ENCODE results near the gene STRBP. TPM values are rescaled to one million over a fixed set of nuclear protein-coding genes. Genes with fewer than 3 reads are reported as not detected.
A peak's percentile ranks its signal among the peaks of the same experiment; 100 is the strongest.

Gene STRBP
- total RNA-seq, 2 donors from 2014 or later, result 30.1 to 42.5 TPM

GRCh38 chr9:123109540-123110279, 158.7 kb downstream of the STRBP start:
- no peaks in the 10 kb centered on the region for H3K9me3 Mint-ChIP-seq
- peaks cover 10% of the 10 kb centered on the region for H3K4me1 Mint-ChIP-seq
- ATAC-seq (replicated peaks), result no peak
- no peaks in the 10 kb centered on the region for H3K27me3 Mint-ChIP-seq
- peak overlapping the region; percentile 32 for H3K27ac Mint-ChIP-seq
- peaks cover 35% of the 10 kb centered on the region for H3K36me3 Mint-ChIP-seq (ENCODE audit: low read depth)
- H3K4me3 Mint-ChIP-seq, result no peak overlapping the region

GRCh38 chr9:123108976-123109375, 159.4 kb downstream of the STRBP start:
- no peaks in the 10 kb centered on the region for H3K27me3 Mint-ChIP-seq
- H3K27ac Mint-ChIP-seq, result peak overlapping the region; percentile 32
- H3K4me1 Mint-ChIP-seq, result peaks cover 10% of the 10 kb centered on the region

GRCh38 chr9:123107639-123108285, 160.6 kb downstream of the STRBP start:
- Mint-ChIP-seq H3K4me3 (no peak overlapping the region), H3K27me3 (no peaks in the 10 kb centered on the region), H3K36me3 (ENCODE audit: low read depth) (peaks cover 55% of the 10 kb centered on the region), H3K4me1 (peaks cover 10% of the 10 kb centered on the region), H3K9me3 (no peaks in the 10 kb centered on the region), H3K27ac (no peak overlapping the region)
- ATAC-seq (replicated peaks), result no peak

More at GRCh38 chr9:123108976-123109375, 159.4 kb downstream of the STRBP start:
- H3K36me3 Mint-ChIP-seq (ENCODE audit: low read depth), result peaks cover 43% of the 10 kb centered on the region
- no peak for ATAC-seq (replicated peaks)
- no peak overlapping the region for H3K4me3 Mint-ChIP-seq
- no peaks in the 10 kb centered on the region for H3K9me3 Mint-ChIP-seq

- Mint-ChIP-seq H3K27ac (no peak overlapping the region), H3K36me3 (ENCODE audit: low read depth) (peaks cover 78% of the 10 kb centered on the region)
- no peak for ATAC-seq (replicated peaks)
Measured at GRCh38 chr9:123105490-123105889, 162.9 kb downstream of the STRBP start.

GRCh38 chr9:123104807-123105206, 163.6 kb downstream of the STRBP start:
- Mint-ChIP-seq H3K27ac (no peak overlapping the region), H3K4me1 (peaks cover 4% of the 10 kb centered on the region), H3K36me3 (ENCODE audit: low read depth) (peaks cover 81% of the 10 kb centered on the region), H3K9me3 (no peaks in the 10 kb centered on the region), H3K27me3 (no peaks in the 10 kb centered on the region), H3K4me3 (no peak overlapping the region)
- ATAC-seq (replicated peaks), result no peak

More at GRCh38 chr9:123105490-123105889, 162.9 kb downstream of the STRBP start:
- Mint-ChIP-seq H3K4me1 (peaks cover 4% of the 10 kb centered on the region), H3K4me3 (no peak overlapping the region), H3K9me3 (no peaks in the 10 kb centered on the region), H3K27me3 (no peaks in the 10 kb centered on the region)

GRCh38 chr9:123102375-123103113, 165.8 kb downstream of the STRBP start:
- no peak for ATAC-seq (replicated peaks)
- no peak overlapping the region for H3K4me3 Mint-ChIP-seq
- no peaks in the 10 kb centered on the region for H3K9me3 Mint-ChIP-seq
- H3K27me3 Mint-ChIP-seq, result no peaks in the 10 kb centered on the region
- H3K27ac Mint-ChIP-seq, result no peak overlapping the region
- H3K36me3 Mint-ChIP-seq (ENCODE audit: low read depth), result peaks cover 84% of the 10 kb centered on the region
- peaks cover 4% of the 10 kb centered on the region for H3K4me1 Mint-ChIP-seq

GRCh38 chr9:123099548-123099947, 168.8 kb downstream of the STRBP start:
- ATAC-seq (replicated peaks), result no peak
- H3K27me3 Mint-ChIP-seq, result no peaks in the 10 kb centered on the region
- H3K27ac Mint-ChIP-seq, result no peak overlapping the region
- H3K36me3 Mint-ChIP-seq (ENCODE audit: low read depth), result peaks cover 90% of the 10 kb centered on the region
- H3K4me1 Mint-ChIP-seq, result no peaks in the 10 kb centered on the region
- H3K9me3 Mint-ChIP-seq, result no peaks in the 10 kb centered on the region
- no peak overlapping the region for H3K4me3 Mint-ChIP-seq

- H3K9me3 Mint-ChIP-seq, result no peaks in the 10 kb centered on the region
- peaks cover 89% of the 10 kb centered on the region for H3K36me3 Mint-ChIP-seq (ENCODE audit: low read depth)
- H3K27me3 Mint-ChIP-seq, result no peaks in the 10 kb centered on the region
- H3K4me3 Mint-ChIP-seq, result no peak overlapping the region
- no peaks in the 10 kb centered on the region for H3K4me1 Mint-ChIP-seq
- ATAC-seq (replicated peaks), result no peak
- H3K27ac Mint-ChIP-seq, result no peak overlapping the region
Measured at GRCh38 chr9:123099042-123099441, 169.3 kb downstream of the STRBP start.

- H3K36me3 Mint-ChIP-seq (ENCODE audit: low read depth), result peaks cover 89% of the 10 kb centered on the region
- no peaks in the 10 kb centered on the region for H3K9me3 Mint-ChIP-seq
- ATAC-seq (replicated peaks), result no peak
- H3K27ac Mint-ChIP-seq, result peak overlapping the region; percentile 51
- H3K27me3 Mint-ChIP-seq, result no peaks in the 10 kb centered on the region
- no peak overlapping the region for H3K4me3 Mint-ChIP-seq
- no peaks in the 10 kb centered on the region for H3K4me1 Mint-ChIP-seq
Measured at GRCh38 chr9:123098096-123098459, 170.3 kb downstream of the STRBP start.

GRCh38 chr9:123097430-123098095, 170.8 kb downstream of the STRBP start:
- ATAC-seq (replicated peaks), result no peak
- Mint-ChIP-seq H3K9me3 (no peaks in the 10 kb centered on the region), H3K27me3 (no peaks in the 10 kb centered on the region), H3K36me3 (ENCODE audit: low read depth) (peaks cover 89% of the 10 kb centered on the region), H3K27ac (peak overlapping the region; percentile 51), H3K4me3 (no peak overlapping the region), H3K4me1 (no peaks in the 10 kb centered on the region)

- Mint-ChIP-seq H3K27me3 (no peaks in the 10 kb centered on the region), H3K9me3 (no peaks in the 10 kb centered on the region), H3K36me3 (ENCODE audit: low read depth) (peaks cover 89% of the 10 kb centered on the region), H3K4me1 (no peaks in the 10 kb centered on the region), H3K4me3 (no peak overlapping the region), H3K27ac (peak overlapping the region; percentile 6)
- no peak for ATAC-seq (replicated peaks)
Measured at GRCh38 chr9:123096987-123097386, 171.4 kb downstream of the STRBP start.

- no peak for ATAC-seq (replicated peaks)
- H3K4me3 Mint-ChIP-seq, result no peak overlapping the region
- no peaks in the 10 kb centered on the region for H3K9me3 Mint-ChIP-seq
- peaks cover 93% of the 10 kb centered on the region for H3K36me3 Mint-ChIP-seq (ENCODE audit: low read depth)
- H3K4me1 Mint-ChIP-seq, result no peaks in the 10 kb centered on the region
- no peaks in the 10 kb centered on the region for H3K27me3 Mint-ChIP-seq
- H3K27ac Mint-ChIP-seq, result peak overlapping the region; percentile 4
Measured at GRCh38 chr9:123093141-123093540, 175.2 kb downstream of the STRBP start.

GRCh38 chr9:123091459-123091858, 176.9 kb downstream of the STRBP start:
- no peak overlapping the region for H3K4me3 Mint-ChIP-seq
- no peaks in the 10 kb centered on the region for H3K4me1 Mint-ChIP-seq
- no peaks in the 10 kb centered on the region for H3K27me3 Mint-ChIP-seq
- ATAC-seq (replicated peaks), result no peak
- no peaks in the 10 kb centered on the region for H3K9me3 Mint-ChIP-seq
- peaks cover 76% of the 10 kb centered on the region for H3K36me3 Mint-ChIP-seq (ENCODE audit: low read depth)
- H3K27ac Mint-ChIP-seq, result no peak overlapping the region

- Mint-ChIP-seq H3K4me1 (peaks cover 3% of the 10 kb centered on the region), H3K36me3 (ENCODE audit: low read depth) (peaks cover 75% of the 10 kb centered on the region), H3K27ac (no peak overlapping the region), H3K9me3 (no peaks in the 10 kb centered on the region), H3K4me3 (no peak overlapping the region), H3K27me3 (no peaks in the 10 kb centered on the region)
- no peak for ATAC-seq (replicated peaks)
Measured at GRCh38 chr9:123090956-123091355, 177.4 kb downstream of the STRBP start.

Measured in activated T-helper 17 cell treated with anti-CD3 and anti-CD28 coated beads, Interleukin-2, amount 50 U/mL, for 72 hours (primary cell).